ENCODE results near the gene WDR93. TPM values are rescaled to one million over a fixed set of nuclear protein-coding genes. Genes with fewer than 3 reads are reported as not detected.

WDR93 gene
- total RNA-seq, 2 donors from 2014 or later = not detected

DNA sequence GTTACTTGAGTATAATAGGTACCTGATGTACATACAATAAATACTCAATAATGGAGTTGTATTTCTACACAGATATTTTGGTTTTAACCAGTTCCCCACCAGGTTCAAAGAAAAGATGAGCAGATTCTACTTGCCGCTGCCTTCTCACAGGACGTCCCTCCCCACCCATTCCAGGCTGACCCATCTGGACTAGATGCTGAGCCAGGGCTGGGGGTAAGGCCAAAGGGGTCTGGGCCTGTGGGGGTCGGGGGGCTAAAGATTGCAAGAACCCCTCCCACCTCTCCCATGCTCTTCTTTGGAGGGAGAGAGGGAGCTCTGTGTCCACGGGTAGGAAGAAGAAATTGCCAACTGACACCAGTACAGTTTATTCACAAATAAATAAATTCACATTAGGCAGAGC, 58.9 kb downstream of the WDR93 start:
- Histone ChIP-seq H3K36me3 (no peaks in the 10 kb centered on the region), H3K27ac (no peak overlapping the region), H3K9me3 (no peaks in the 10 kb centered on the region), H3K4me3 (peak overlapping the region; percentile 81), H3K4me1 (ENCODE audit: control insufficient read depth in 1 of 2, low read depth in 2 of 2) (peaks cover 5 to 15% of the 10 kb centered on the region in 2 donors), H3K27me3 (replicated peaks; ENCODE audit: insufficient read depth) (no peaks in the 10 kb centered on the region)
- ATAC-seq (ENCODE audit: insufficient number of reproducible peaks, low FRiP score, low read depth) (no peak), DNase-seq (ENCODE audit: low spot score) (no peak)
- no peak for TF ChIP-seq CTCF (IDR thresholded peaks at IDR 0.05)

- Histone ChIP-seq H3K4me1 (ENCODE audit: control insufficient read depth in 1 of 2, low read depth in 2 of 2) (peaks cover 5 to 15% of the 10 kb centered on the region in 2 donors), H3K27me3 (replicated peaks; ENCODE audit: insufficient read depth) (no peaks in the 10 kb centered on the region), H3K9me3 (no peaks in the 10 kb centered on the region), H3K4me3 (peak overlapping the region; percentile 81), H3K36me3 (no peaks in the 10 kb centered on the region), H3K27ac (no peak overlapping the region)
- DNase-seq (ENCODE audit: low spot score) (no peak), ATAC-seq (ENCODE audit: insufficient number of reproducible peaks, low FRiP score, low read depth) (no peak)
- no peak for TF ChIP-seq CTCF (IDR thresholded peaks at IDR 0.05)
Measured at GRCh38 chr15:89749951-89750559, 59.4 kb downstream of the WDR93 start.

- DNase-seq (ENCODE audit: low spot score) = peak; percentile 71
- peak; percentile 88 for TF ChIP-seq CTCF (IDR thresholded peaks at IDR 0.05)
- Histone ChIP-seq H3K36me3 (no peaks in the 10 kb centered on the region), H3K27ac (no peak within 1 kb of the TSS), H3K4me3 (peak within 1 kb of the TSS; percentile 81), H3K9me3 (no peaks in the 10 kb centered on the region), H3K4me1 (ENCODE audit: control insufficient read depth in 1 of 2, low read depth in 2 of 2) (peaks cover 5 to 15% of the 10 kb centered on the region in 2 donors), H3K27me3 (replicated peaks; ENCODE audit: insufficient read depth) (no peaks in the 10 kb centered on the region)
- ATAC-seq (ENCODE audit: insufficient number of reproducible peaks, low FRiP score, low read depth) = peak; percentile 51
Measured at GRCh38 chr15:89750560-89751542, 60.2 kb downstream of the WDR93 start, which contains the start of gene MESP1. TSS of gene MESP1 (minus strand) at chr15:89751249. CDS start at chr15:89751231, 18 bp downstream.

GRCh38 chr15:89751748-89752147, 61.1 kb downstream of the WDR93 start:
- no peak for TF ChIP-seq CTCF (IDR thresholded peaks at IDR 0.05)
- H3K4me3 ChIP-seq = no peak overlapping the region
- no peaks in the 10 kb centered on the region for H3K9me3 ChIP-seq
- ATAC-seq (ENCODE audit: insufficient number of reproducible peaks, low FRiP score, low read depth) (no peak), DNase-seq (ENCODE audit: low spot score) (no peak)
- H3K27ac ChIP-seq = no peak overlapping the region
- H3K36me3 ChIP-seq = no peaks in the 10 kb centered on the region
- peaks cover 5 to 15% of the 10 kb centered on the region in 2 donors for H3K4me1 ChIP-seq (ENCODE audit: control insufficient read depth in 1 of 2, low read depth in 2 of 2)
- no peaks in the 10 kb centered on the region for H3K27me3 ChIP-seq (replicated peaks; ENCODE audit: insufficient read depth)

GRCh38 chr15:89753855-89754254, 63.2 kb downstream of the WDR93 start:
- Histone ChIP-seq H3K4me3 (no peak overlapping the region), H3K4me1 (ENCODE audit: control insufficient read depth in 1 of 2, low read depth in 2 of 2) (peaks cover 5 to 15% of the 10 kb centered on the region in 2 donors), H3K36me3 (no peaks in the 10 kb centered on the region), H3K9me3 (no peaks in the 10 kb centered on the region), H3K27me3 (replicated peaks; ENCODE audit: insufficient read depth) (no peaks in the 10 kb centered on the region), H3K27ac (no peak overlapping the region)
- no peak for ATAC-seq (ENCODE audit: insufficient number of reproducible peaks, low FRiP score, low read depth)
- no peak for TF ChIP-seq CTCF (IDR thresholded peaks at IDR 0.05)
- DNase-seq (ENCODE audit: low spot score) = no peak

All from thoracic aorta (tissue), 2 donors.